ENCODE data around the gene TTC9B.

GRCh38 chr19:40223135-40223822 lies 5.1 kb upstream of the TTC9B start:
- TF ChIP-seq, protein P1, sequence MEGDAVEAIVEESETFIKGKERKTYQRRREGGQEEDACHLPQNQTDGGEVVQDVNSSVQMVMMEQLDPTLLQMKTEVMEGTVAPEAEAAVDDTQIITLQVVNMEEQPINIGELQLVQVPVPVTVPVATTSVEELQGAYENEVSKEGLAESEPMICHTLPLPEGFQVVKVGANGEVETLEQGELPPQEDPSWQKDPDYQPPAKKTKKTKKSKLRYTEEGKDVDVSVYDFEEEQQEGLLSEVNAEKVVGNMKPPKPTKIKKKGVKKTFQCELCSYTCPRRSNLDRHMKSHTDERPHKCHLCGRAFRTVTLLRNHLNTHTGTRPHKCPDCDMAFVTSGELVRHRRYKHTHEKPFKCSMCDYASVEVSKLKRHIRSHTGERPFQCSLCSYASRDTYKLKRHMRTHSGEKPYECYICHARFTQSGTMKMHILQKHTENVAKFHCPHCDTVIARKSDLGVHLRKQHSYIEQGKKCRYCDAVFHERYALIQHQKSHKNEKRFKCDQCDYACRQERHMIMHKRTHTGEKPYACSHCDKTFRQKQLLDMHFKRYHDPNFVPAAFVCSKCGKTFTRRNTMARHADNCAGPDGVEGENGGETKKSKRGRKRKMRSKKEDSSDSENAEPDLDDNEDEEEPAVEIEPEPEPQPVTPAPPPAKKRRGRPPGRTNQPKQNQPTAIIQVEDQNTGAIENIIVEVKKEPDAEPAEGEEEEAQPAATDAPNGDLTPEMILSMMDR (IDR thresholded peaks at IDR 0.05), result no peak
- no peak for TF ChIP-seq POLR2A (IDR thresholded peaks at IDR 0.05)
